ENCODE results near the gene UTS2R.

DNA sequence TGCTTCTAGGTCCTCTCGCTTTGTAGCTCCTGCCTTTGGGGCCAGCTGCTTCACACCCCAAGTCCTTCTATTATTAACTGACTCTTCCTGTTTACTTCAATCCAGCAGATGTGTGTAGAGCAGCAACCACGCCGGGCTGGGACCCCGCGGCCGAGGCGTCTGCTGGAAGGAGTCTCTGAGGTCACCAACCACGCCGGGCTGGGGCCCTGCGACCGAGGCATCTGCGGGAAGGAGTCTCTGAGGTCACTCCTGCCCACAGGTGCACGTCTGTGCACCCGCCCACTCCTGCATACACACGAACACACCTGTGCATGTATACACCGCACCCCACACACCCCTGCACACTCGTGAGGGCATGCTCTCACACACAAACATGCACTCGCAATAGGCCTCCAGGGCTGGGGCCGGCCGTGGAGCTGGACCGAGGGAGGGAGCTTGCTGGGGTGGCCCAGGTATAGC, 20.3 kb upstream of the UTS2R start:
- TF ChIP-seq, protein P1, sequence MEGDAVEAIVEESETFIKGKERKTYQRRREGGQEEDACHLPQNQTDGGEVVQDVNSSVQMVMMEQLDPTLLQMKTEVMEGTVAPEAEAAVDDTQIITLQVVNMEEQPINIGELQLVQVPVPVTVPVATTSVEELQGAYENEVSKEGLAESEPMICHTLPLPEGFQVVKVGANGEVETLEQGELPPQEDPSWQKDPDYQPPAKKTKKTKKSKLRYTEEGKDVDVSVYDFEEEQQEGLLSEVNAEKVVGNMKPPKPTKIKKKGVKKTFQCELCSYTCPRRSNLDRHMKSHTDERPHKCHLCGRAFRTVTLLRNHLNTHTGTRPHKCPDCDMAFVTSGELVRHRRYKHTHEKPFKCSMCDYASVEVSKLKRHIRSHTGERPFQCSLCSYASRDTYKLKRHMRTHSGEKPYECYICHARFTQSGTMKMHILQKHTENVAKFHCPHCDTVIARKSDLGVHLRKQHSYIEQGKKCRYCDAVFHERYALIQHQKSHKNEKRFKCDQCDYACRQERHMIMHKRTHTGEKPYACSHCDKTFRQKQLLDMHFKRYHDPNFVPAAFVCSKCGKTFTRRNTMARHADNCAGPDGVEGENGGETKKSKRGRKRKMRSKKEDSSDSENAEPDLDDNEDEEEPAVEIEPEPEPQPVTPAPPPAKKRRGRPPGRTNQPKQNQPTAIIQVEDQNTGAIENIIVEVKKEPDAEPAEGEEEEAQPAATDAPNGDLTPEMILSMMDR (IDR thresholded peaks at IDR 0.05) = no peak
- no peak for TF ChIP-seq POLR2A (IDR thresholded peaks at IDR 0.05)
